Left lung (tissue), 10 donors: ENCODE results near the gene FOS. TPM values are rescaled to one million over a fixed set of nuclear protein-coding genes. Genes with fewer than 3 reads are reported as not detected.
A peak's percentile ranks its signal among the peaks of the same experiment; 100 is the strongest.
"Not testable (repeated sequence)": the region's sequence is repeated elsewhere in the genome, so short reads cannot be mapped to it uniquely, and the experiment has no call there.

Experiments used
- ATAC-seq: fragments of 200-7000 bp; cut with Tn5 transposase; one replicate; pipeline ENCODE4 v1.9.1; 2020; ENCODE audit warnings: moderate library complexity
- DNase-seq, 4 donors: peaks; one replicate each; pipeline ENCODE4 v3.0.0-alpha.2; 2013 to 2020
- H3K27ac ChIP-seq, 2 donors: fragments of 200-600 bp; sonication (generic) in 1 of 2; one replicate each; pipeline versions ENCODE4 v1.5.0 to v1.8.0; 2020 to 2021
- H3K27me3 ChIP-seq, 2 donors: fragments of 200-600 bp; sonication (generic) in 1 of 2; one replicate each; pipeline versions ENCODE4 v1.5.0 to v1.8.0; 2020 to 2021
- H3K36me3 ChIP-seq, 2 donors: fragments of 200-600 bp; sonication (generic) in 1 of 2; one replicate each; pipeline versions ENCODE4 v1.5.0 to v1.8.0; 2020 to 2021
- H3K4me1 ChIP-seq, 2 donors: fragments of 200-600 bp; one replicate each; pipeline ENCODE4 v1.8.0; 2021
- H3K4me3 ChIP-seq, 2 donors: fragments of 200-600 bp; sonication (generic) in 1 of 2; one replicate each; pipeline versions ENCODE4 v1.5.0 to v1.8.0; 2020 to 2021; ENCODE audit warnings: mild to moderate bottlenecking in 1 of 2
- H3K9me3 ChIP-seq, 2 donors: fragments of 200-600 bp; sonication (generic) in 1 of 2; one replicate each; pipeline versions ENCODE4 v1.5.0 to v1.8.0; 2020 to 2021
- intact Hi-C, 2 donors: fragments of 100-400 bp; cut with DNase I; formaldehyde crosslinking; loops; one replicate each; pipeline versions ENCODE4 v1.11.2 to v1.14.2; 2022
- polyA plus RNA-seq, 6 donors: library from polyadenylated mRNA; unstranded; fragments of 120-200 nt; gene quantifications; one replicate each; pipeline ENCODE4 v1.2.1, GENCODE V29; 2013; ENCODE audit not compliant: insufficient read length in 6 of 6
- total RNA-seq, 2 donors: library from RNA; stranded (reverse); fragmentation: NEBNext Ultra II Directional; extraction: Animal tissue kit (Norgen Biotek cat#: 25700); gene quantifications; one replicate each; pipeline ENCODE4 v1.2.1, GENCODE V29; 2021
- TF ChIP-seq, protein P1 (sequence below), 2 donors: fragments of 200-600 bp; sonication (generic) in 1 of 2; IDR thresholded peaks; one replicate each; pipeline versions ENCODE4 v1.5.0 to v1.8.0; 2021; ENCODE audit warnings: antibody characterized with exemption in 2 of 2
- donor health status: DM: no; HTN: yes; CAD: no.
- donor health status: DM: no; HTN: no; CAD: no.

The FOS gene
- total and polyA plus RNA-seq, 8 donors = 57.9 to 3,242 (median 701) TPM

DNA sequence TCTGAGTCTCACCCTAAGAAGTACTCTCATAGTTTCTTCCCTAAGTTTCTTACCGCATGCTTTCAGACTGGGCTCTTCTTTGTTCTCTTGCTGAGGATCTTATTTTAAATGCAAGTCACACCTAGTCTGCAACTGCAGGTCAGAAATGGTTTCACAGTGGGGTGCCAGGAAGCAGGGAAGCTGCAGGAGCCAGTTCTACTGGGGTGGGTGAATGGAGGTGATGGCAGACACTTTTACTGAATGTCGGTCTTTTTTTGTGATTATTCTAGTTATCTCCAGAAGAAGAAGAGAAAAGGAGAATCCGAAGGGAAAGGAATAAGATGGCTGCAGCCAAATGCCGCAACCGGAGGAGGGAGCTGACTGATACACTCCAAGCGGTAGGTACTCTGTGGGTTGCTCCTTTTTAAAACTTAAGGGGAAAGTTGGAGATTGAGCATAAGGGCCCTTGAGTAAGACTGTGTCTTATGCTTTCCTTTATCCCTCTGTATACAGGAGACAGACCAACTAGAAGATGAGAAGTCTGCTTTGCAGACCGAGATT, 1.7 kb downstream of the FOS start:
- TF ChIP-seq, protein P1, sequence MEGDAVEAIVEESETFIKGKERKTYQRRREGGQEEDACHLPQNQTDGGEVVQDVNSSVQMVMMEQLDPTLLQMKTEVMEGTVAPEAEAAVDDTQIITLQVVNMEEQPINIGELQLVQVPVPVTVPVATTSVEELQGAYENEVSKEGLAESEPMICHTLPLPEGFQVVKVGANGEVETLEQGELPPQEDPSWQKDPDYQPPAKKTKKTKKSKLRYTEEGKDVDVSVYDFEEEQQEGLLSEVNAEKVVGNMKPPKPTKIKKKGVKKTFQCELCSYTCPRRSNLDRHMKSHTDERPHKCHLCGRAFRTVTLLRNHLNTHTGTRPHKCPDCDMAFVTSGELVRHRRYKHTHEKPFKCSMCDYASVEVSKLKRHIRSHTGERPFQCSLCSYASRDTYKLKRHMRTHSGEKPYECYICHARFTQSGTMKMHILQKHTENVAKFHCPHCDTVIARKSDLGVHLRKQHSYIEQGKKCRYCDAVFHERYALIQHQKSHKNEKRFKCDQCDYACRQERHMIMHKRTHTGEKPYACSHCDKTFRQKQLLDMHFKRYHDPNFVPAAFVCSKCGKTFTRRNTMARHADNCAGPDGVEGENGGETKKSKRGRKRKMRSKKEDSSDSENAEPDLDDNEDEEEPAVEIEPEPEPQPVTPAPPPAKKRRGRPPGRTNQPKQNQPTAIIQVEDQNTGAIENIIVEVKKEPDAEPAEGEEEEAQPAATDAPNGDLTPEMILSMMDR (IDR thresholded peaks at IDR 0.05) = no peak
- no peaks in the 10 kb centered on the region for H3K27me3 ChIP-seq
- no peak for ATAC-seq
- intact Hi-C loops = no loop called here
- DNase-seq = no peak
- H3K27ac ChIP-seq = peak overlapping the region; percentile 99 to 100
- H3K4me3 ChIP-seq = peak overlapping the region; percentile 61 to 87
- no peaks in the 10 kb centered on the region for H3K9me3 ChIP-seq
- peaks cover 29 to 74% of the 10 kb centered on the region in 2 donors for H3K4me1 ChIP-seq
- peaks cover 0 to 31% of the 10 kb centered on the region in 2 donors for H3K36me3 ChIP-seq

DNA sequence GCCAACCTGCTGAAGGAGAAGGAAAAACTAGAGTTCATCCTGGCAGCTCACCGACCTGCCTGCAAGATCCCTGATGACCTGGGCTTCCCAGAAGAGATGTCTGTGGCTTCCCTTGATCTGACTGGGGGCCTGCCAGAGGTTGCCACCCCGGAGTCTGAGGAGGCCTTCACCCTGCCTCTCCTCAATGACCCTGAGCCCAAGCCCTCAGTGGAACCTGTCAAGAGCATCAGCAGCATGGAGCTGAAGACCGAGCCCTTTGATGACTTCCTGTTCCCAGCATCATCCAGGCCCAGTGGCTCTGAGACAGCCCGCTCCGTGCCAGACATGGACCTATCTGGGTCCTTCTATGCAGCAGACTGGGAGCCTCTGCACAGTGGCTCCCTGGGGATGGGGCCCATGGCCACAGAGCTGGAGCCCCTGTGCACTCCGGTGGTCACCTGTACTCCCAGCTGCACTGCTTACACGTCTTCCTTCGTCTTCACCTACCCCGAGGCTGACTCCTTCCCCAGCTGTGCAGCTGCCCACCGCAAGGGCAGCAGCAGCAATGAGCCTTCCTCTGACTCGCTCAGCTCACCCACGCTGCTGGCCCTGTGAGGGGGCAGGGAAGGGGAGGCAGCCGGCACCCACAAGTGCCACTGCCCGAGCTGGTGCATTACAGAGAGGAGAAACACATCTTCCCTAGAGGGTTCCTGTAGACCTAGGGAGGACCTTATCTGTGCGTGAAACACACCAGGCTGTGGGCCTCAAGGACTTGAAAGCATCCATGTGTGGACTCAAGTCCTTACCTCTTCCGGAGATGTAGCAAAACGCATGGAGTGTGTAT, 2.4 kb downstream of the FOS start:
- Histone ChIP-seq H3K27ac (peak overlapping the region; percentile 99 to 100), H3K27me3 (no peaks in the 10 kb centered on the region), H3K9me3 (no peaks in the 10 kb centered on the region), H3K4me1 (peaks cover 26 to 72% of the 10 kb centered on the region in 2 donors), H3K36me3 (peaks cover 0 to 31% of the 10 kb centered on the region in 2 donors), H3K4me3 (peak overlapping the region; percentile 61 to 87)
- DNase-seq = peak in 1 of 4 donors; percentile 68
- no peak for ATAC-seq
- TF ChIP-seq, protein P1 (IDR thresholded peaks at IDR 0.05) = no peak
- intact Hi-C loops = no loop called here

- no peak for ATAC-seq
- TF ChIP-seq, protein P1 (IDR thresholded peaks at IDR 0.05) = no peak
- DNase-seq = no peak
- Histone ChIP-seq H3K27ac (peak overlapping the region; percentile 99 to 100), H3K4me1 (peaks cover 21 to 72% of the 10 kb centered on the region in 2 donors), H3K4me3 (peak overlapping the region; percentile 61 to 87), H3K9me3 (no peaks in the 10 kb centered on the region), H3K36me3 (peaks cover 0 to 31% of the 10 kb centered on the region in 2 donors), H3K27me3 (no peaks in the 10 kb centered on the region)
- intact Hi-C loops = no loop called here
Observed at GRCh38 chr14:75281654-75282019, 3.0 kb downstream of the FOS start.

- intact Hi-C loops = no loop called here
- Histone ChIP-seq H3K4me3 (peak overlapping the region in 1 of 2 donors; percentile 87), H3K4me1 (peaks cover 21 to 75% of the 10 kb centered on the region in 2 donors), H3K9me3 (no peaks in the 10 kb centered on the region), H3K27me3 (no peaks in the 10 kb centered on the region), H3K27ac (peak overlapping the region; percentile 68 to 100), H3K36me3 (peaks cover 0 to 31% of the 10 kb centered on the region in 2 donors)
- no peak for ATAC-seq
- TF ChIP-seq, protein P1 (IDR thresholded peaks at IDR 0.05) = no peak
- DNase-seq = peak in 2 of 4 donors; percentile 64 to 75
Observed at GRCh38 chr14:75282170-75282554, 3.5 kb downstream of the FOS start.

GRCh38 chr14:75282555-75283161, 4.0 kb downstream of the FOS start:
- Histone ChIP-seq H3K27ac (peak overlapping the region; percentile 68 to 100), H3K4me1 (peaks cover 21 to 80% of the 10 kb centered on the region in 2 donors), H3K4me3 (peak overlapping the region in 1 of 2 donors; percentile 87), H3K36me3 (peaks cover 0 to 31% of the 10 kb centered on the region in 2 donors)
- intact Hi-C loops, H3K9me3 ChIP-seq, H3K27me3 ChIP-seq: not testable (repeated sequence)
- peak in 2 of 4 donors; percentile 71 to 84 for DNase-seq
- peak; percentile 0 for ATAC-seq
